Erythroblast (primary cell): ENCODE data around the gene AGXT2.

ENCODE experiments used
- GATA1 ChIP-seq: IDR thresholded peaks from 2 replicates; pipeline ENCODE4 v1.6.1; 2011; ENCODE audit warnings: low read depth, mild to moderate bottlenecking, control low read depth, low read length, moderate library complexity
- POLR2A ChIP-seq: IDR thresholded peaks from 2 replicates; pipeline ENCODE4 v1.6.1; 2011; ENCODE audit warnings: mild to moderate bottlenecking, low read length

DNA sequence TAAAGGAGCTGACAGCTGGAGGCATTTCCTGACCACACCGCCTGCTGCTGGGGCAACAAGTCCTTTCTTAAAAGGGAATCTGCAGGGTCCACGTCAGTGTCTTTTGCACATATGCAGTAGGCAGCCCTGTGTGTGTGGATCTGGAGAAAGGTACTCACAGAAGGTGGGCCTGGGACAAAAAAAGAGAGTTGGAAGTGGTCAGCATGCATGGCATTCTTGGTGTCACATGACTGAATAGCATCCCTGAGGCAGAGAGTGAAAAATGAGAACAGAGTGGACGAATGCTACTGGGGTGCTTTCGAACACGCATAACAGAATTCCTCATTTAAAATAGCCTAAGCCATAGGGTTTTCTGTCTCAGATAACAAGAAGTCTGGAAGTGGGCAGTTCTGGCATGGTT lies 71.4 kb downstream of the AGXT2 start:
- no peak for TF ChIP-seq POLR2A
- no peak for TF ChIP-seq GATA1
